ENCODE data around the gene LHCGR. TPM values are rescaled to one million over a fixed set of nuclear protein-coding genes. Genes with fewer than 3 reads are reported as not detected.

Gene LHCGR
- total RNA-seq, 4 donors from 2014 or later = not detected

- H3K27ac ChIP-seq = no peak overlapping the region
- no peaks in the 10 kb centered on the region for H3K9me3 ChIP-seq
- no peaks in the 10 kb centered on the region for H3K4me1 ChIP-seq
- DNase-seq = no peak
- 63 to 77% methylated on average over 1 to 2 of the region's 2 CpGs for WGBS, 2 donors (ENCODE audit: low coverage in 1 of 2)
- no peak overlapping the region for H3K4me3 ChIP-seq
- H3K27me3 ChIP-seq = no peaks in the 10 kb centered on the region
- in situ Hi-C loops (cut with MboI; ENCODE audit: low pct_ligation_motif_present in 1 of 4, low pct_unique_long_range_greater_than_20kb in 1 of 4, low sequenced_read_pairs in 3 of 4) (no loop called here), intact Hi-C loops (cut with DNase I; ENCODE audit: low total_unique reads) (no loop called here)
- TF ChIP-seq EP300 (IDR thresholded peaks at IDR 0.05; ENCODE audit: low read depth) (no peak), CTCF (IDR thresholded peaks at IDR 0.05) (no peak), POLR2A (IDR thresholded peaks at IDR 0.05) (no peak), POLR2AphosphoS5 (IDR thresholded peaks at IDR 0.05) (no peak)
- no peaks in the 10 kb centered on the region for H3K36me3 ChIP-seq
Observed at GRCh38 chr2:48699348-48699930, 56.1 kb downstream of the LHCGR start.

GRCh38 chr2:48696881-48697280 lies 58.6 kb downstream of the LHCGR start:
- DNase-seq = no peak
- TF ChIP-seq POLR2A (IDR thresholded peaks at IDR 0.05) = no peak
- no peak for TF ChIP-seq CTCF (IDR thresholded peaks at IDR 0.05)
- TF ChIP-seq POLR2AphosphoS5 (IDR thresholded peaks at IDR 0.05) = no peak
- Histone ChIP-seq H3K4me1 (no peaks in the 10 kb centered on the region), H3K27ac (no peak overlapping the region), H3K27me3 (no peaks in the 10 kb centered on the region), H3K36me3 (no peaks in the 10 kb centered on the region), H3K9me3 (no peaks in the 10 kb centered on the region), H3K4me3 (no peak overlapping the region)
- intact Hi-C loops (cut with DNase I; ENCODE audit: low total_unique reads) = no loop called here
- WGBS, 2 donors (ENCODE audit: low coverage in 1 of 2) = 67 to 84% methylated on average over 1 of the region's 1 CpG
- in situ Hi-C loops (cut with MboI; ENCODE audit: low pct_ligation_motif_present in 1 of 4, low pct_unique_long_range_greater_than_20kb in 1 of 4, low sequenced_read_pairs in 3 of 4) = no loop called here

- DNase-seq = no peak
- Histone ChIP-seq H3K4me3 (no peak overlapping the region), H3K27me3 (no peaks in the 10 kb centered on the region), H3K4me1 (no peaks in the 10 kb centered on the region), H3K36me3 (no peaks in the 10 kb centered on the region), H3K9me3 (no peaks in the 10 kb centered on the region), H3K27ac (no peak overlapping the region)
- TF ChIP-seq POLR2A (IDR thresholded peaks at IDR 0.05) = no peak
- intact Hi-C loops (cut with DNase I; ENCODE audit: low total_unique reads) (no loop called here), in situ Hi-C loops (cut with MboI; ENCODE audit: low pct_ligation_motif_present in 1 of 4, low pct_unique_long_range_greater_than_20kb in 1 of 4, low sequenced_read_pairs in 3 of 4) (no loop called here)
Observed at GRCh38 chr2:48695991-48696390, 59.5 kb downstream of the LHCGR start.

DNA sequence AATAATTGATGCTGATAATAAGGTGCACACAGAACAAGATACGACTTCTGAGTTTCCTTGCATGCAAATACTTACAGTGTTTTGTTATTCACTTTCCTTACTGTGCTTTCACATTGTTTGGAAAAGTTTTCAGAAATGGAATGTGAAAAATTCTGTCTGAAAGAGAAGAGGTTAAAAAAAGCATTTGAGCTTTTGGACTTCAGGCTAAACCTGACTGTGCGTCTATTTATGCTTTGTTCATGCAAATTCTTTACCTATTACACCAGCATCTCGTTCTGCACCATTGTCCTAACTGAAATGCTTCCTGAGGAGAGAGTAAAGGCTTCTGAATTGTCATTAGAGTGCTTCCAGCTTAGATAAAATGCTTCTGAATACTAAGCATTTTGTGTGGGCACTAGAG lies 61.4 kb downstream of the LHCGR start:
- TF ChIP-seq EP300 (IDR thresholded peaks at IDR 0.05; ENCODE audit: low read depth) (no peak), CTCF (IDR thresholded peaks at IDR 0.05) (no peak), POLR2A (IDR thresholded peaks at IDR 0.05) (no peak), POLR2AphosphoS5 (IDR thresholded peaks at IDR 0.05) (no peak)
- in situ Hi-C loops (cut with MboI; ENCODE audit: low pct_ligation_motif_present in 1 of 4, low pct_unique_long_range_greater_than_20kb in 1 of 4, low sequenced_read_pairs in 3 of 4) = no loop called here
- H3K4me3 ChIP-seq = no peak overlapping the region
- no peaks in the 10 kb centered on the region for H3K27me3 ChIP-seq
- intact Hi-C loops (cut with DNase I; ENCODE audit: low total_unique reads) = no loop called here
- WGBS, 2 donors (ENCODE audit: low coverage in 1 of 2) = 46 to 52% methylated on average over 3 of the region's 3 CpGs
- H3K9me3 ChIP-seq = no peaks in the 10 kb centered on the region
- H3K4me1 ChIP-seq = no peaks in the 10 kb centered on the region
- DNase-seq = no peak
- H3K36me3 ChIP-seq = no peaks in the 10 kb centered on the region
- no peak overlapping the region for H3K27ac ChIP-seq

- H3K4me1 ChIP-seq = no peaks in the 10 kb centered on the region
- no peak overlapping the region for H3K27ac ChIP-seq
- in situ Hi-C loops (cut with MboI; ENCODE audit: low pct_ligation_motif_present in 1 of 4, low pct_unique_long_range_greater_than_20kb in 1 of 4, low sequenced_read_pairs in 3 of 4) = no loop called here
- no peak for TF ChIP-seq EP300 (IDR thresholded peaks at IDR 0.05; ENCODE audit: low read depth)
- H3K27me3 ChIP-seq = no peaks in the 10 kb centered on the region
- no peaks in the 10 kb centered on the region for H3K36me3 ChIP-seq
- no peak overlapping the region for H3K4me3 ChIP-seq
- 57 to 74% methylated on average over 3 of the region's 3 CpGs for WGBS, 2 donors (ENCODE audit: low coverage in 1 of 2)
- intact Hi-C loops (cut with DNase I; ENCODE audit: low total_unique reads) = no loop called here
- no peaks in the 10 kb centered on the region for H3K9me3 ChIP-seq
- no peak for DNase-seq
Observed at GRCh38 chr2:48693645-48694044, 61.9 kb downstream of the LHCGR start.
